DMS53 (cell line): Measurements from ENCODE around the gene PTPRN2.

Experiments used
- DNase-seq: peaks from one replicate; lab custom pipeline; 2025; lab: John Stamatoyannopoulos, UW

The PTPRN2 gene

GRCh38 chr7:157643525-157643970, 944.1 kb downstream of the PTPRN2 start:
- no peak for DNase-seq

- DNase-seq = no peak
These were observed 945.8 kb downstream of the PTPRN2 start for GRCh38 chr7:157641866-157642265.

- DNase-seq = no peak
These were observed 947.5 kb downstream of the PTPRN2 start for GRCh38 chr7:157640144-157640543.

GRCh38 chr7:157638563-157638962, 949.1 kb downstream of the PTPRN2 start:
- DNase-seq = no peak

GRCh38 chr7:157637216-157637949, 950.2 kb downstream of the PTPRN2 start:
- DNase-seq = no peak

GRCh38 chr7:157635669-157636068, 952.0 kb downstream of the PTPRN2 start:
- no peak for DNase-seq

- no peak for DNase-seq
These were observed 952.5 kb downstream of the PTPRN2 start for GRCh38 chr7:157635148-157635500.

- DNase-seq = no peak
These were observed 953.0 kb downstream of the PTPRN2 start for GRCh38 chr7:157634401-157635147.

- no peak for DNase-seq
These were observed 954.0 kb downstream of the PTPRN2 start for GRCh38 chr7:157633465-157634185.

GRCh38 chr7:157630301-157630853, 957.2 kb downstream of the PTPRN2 start:
- DNase-seq = no peak

- no peak for DNase-seq
These were observed 959.2 kb downstream of the PTPRN2 start for GRCh38 chr7:157628456-157628855.

GRCh38 chr7:157627646-157628045, 960.0 kb downstream of the PTPRN2 start:
- no peak for DNase-seq

- DNase-seq = no peak
These were observed 960.6 kb downstream of the PTPRN2 start for GRCh38 chr7:157627033-157627432.

GRCh38 chr7:157625973-157626742, 961.5 kb downstream of the PTPRN2 start:
- DNase-seq = no peak

- DNase-seq = no peak
These were observed 964.1 kb downstream of the PTPRN2 start for GRCh38 chr7:157623556-157623955.

- no peak for DNase-seq
These were observed 965.0 kb downstream of the PTPRN2 start for GRCh38 chr7:157622408-157623205.

GRCh38 chr7:157622000-157622399, 965.6 kb downstream of the PTPRN2 start:
- no peak for DNase-seq

GRCh38 chr7:157621131-157621681, 966.4 kb downstream of the PTPRN2 start:
- DNase-seq = no peak

GRCh38 chr7:157620616-157621015, 967.0 kb downstream of the PTPRN2 start:
- DNase-seq = no peak

GRCh38 chr7:157619753-157620525, 967.7 kb downstream of the PTPRN2 start:
- DNase-seq = no peak
